ENCODE measurements around the gene MAPKAP1. TPM values are rescaled to one million over a fixed set of nuclear protein-coding genes. Genes with fewer than 3 reads are reported as not detected.
"Not testable (repeated sequence)": the region's sequence is repeated elsewhere in the genome, so short reads cannot be mapped to it uniquely, and the experiment has no call there.

The MAPKAP1 gene
- total RNA-seq, 1 donor from 2014 or later: 63.4 TPM

DNA sequence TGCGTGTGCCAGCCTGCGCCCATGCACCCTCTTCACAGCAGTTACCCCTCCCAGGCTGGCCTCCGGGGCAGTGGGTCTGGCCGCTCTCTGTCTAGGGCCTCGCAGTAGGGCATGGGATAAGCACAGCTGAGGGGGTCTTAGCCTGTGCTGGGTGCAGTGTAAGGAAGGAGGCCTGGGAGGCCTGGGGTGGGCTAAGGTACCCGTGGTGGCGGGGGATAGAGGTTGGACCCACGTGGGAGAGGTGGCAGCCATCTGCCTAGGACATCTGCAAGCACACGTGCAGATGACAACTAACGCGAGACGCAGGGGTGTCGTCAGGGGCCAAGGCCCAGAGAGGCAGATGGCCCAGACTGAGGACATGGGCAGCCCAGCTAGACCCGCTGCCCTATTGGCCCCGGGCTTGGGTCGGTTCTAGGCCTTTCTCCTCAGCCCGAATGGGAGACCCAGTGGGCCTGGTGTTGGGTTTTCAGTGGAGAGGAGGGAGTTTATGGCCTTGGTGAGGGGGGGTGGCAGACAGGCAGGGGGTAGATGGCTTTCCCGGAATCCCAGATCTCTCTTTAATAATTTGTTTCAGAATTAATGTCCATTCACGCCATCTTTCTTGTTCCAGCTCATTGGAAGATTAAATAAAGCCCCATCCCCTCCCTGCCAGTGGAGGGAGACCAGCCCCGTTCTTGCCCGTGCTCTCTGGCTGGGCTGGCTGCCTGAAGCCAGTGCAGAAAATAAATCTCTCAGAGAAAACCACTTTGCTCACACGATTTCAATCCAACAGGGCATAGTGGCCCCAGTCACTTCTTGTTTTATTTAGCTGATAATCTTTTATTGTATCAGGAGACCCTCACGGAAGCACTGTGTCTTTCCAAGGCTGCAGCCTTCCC lies 291.2 kb downstream of the MAPKAP1 start:
- DNase-seq (ENCODE audit: low spot score): no peak

DNA sequence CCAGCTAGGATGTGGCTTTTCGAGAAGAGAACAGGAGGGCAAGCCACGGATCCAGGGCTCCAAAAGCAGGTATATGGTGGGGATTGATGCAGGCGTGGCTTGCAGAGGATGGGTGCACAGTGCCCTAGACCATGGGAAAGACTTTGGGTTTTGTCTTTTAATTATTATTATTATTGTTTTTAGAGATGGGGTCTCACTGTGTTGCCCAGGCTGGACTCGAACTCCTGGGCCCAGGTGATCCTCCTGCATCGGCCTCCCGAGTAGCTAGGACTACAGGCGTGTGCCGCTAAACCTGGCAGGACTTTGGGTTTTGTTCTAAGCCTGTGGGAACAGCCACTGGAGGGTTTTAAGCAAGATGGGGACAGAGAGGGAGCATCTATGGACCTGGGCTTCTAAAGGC lies 293.4 kb downstream of the MAPKAP1 start:
- no peak for DNase-seq (ENCODE audit: low spot score)

DNA sequence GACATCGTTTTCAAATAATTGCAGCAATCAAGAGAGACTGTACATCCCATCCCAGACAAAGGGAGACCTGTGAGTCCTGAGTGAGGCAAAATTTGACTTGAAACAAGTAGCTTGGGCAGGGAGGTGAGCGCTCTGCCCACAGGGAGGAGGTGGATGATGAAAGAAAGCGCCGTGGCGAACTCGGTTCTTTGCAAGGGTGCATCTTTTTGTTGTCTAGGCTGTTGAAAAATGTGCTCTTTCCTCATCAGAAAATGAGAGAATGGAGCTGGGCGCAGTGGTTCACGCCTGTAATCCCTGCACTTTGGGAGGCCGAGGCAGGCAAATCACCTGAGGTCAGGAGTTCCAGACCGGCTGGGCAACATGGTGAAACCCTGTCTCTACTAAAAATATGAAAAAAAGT lies 294.8 kb downstream of the MAPKAP1 start:
- no peak for DNase-seq (ENCODE audit: low spot score)

DNA sequence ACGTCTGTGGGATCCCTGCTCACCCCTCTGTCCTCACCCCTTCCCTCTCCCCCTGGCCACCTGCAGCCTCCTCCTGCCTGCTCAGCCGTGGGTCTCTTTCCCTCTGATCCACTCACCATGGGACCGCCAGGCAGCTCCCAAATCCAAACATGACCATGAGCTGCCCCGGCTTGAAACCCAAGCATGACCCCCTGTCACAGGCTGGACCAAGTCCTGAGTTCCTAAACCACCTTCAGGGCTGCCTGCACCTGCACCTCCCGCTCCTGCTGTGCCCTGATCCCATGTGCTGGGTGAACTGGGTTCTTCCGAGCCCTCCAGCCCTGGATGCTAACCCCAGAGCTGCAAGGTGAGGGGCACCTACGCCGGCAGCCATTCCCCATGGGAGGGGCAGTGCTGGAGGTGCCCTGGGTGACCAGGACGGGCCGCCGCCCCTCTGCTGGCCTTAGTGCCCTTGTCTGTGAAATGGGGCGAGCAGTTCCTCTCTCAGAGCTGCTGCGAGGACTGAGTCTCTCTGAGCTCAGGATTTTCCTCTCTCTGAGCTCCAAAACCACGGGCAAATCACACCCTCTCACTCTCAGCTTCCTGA lies 295.7 kb downstream of the MAPKAP1 start:
- DNase-seq (ENCODE audit: low spot score): no peak

DNA sequence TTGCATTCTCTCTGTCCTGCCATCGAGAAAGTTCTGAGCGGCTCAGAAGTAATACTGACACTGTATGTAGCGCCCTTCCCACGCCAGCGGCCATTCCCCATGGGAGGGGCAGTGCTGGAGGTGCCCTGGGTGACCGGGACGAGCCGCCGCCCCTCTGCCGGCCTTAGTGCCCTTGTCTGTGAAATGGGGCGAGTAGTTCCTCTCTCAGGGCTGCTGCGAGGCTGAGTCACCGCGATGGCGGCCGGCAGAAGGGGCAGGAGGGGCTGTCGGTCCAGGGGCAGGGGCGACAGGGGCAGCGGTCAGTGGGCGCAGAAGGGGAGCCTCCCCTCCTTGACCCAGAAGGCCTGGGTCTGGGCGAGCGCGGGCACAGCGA lies 296.5 kb downstream of the MAPKAP1 start:
- no peak for DNase-seq (ENCODE audit: low spot score)

DNA sequence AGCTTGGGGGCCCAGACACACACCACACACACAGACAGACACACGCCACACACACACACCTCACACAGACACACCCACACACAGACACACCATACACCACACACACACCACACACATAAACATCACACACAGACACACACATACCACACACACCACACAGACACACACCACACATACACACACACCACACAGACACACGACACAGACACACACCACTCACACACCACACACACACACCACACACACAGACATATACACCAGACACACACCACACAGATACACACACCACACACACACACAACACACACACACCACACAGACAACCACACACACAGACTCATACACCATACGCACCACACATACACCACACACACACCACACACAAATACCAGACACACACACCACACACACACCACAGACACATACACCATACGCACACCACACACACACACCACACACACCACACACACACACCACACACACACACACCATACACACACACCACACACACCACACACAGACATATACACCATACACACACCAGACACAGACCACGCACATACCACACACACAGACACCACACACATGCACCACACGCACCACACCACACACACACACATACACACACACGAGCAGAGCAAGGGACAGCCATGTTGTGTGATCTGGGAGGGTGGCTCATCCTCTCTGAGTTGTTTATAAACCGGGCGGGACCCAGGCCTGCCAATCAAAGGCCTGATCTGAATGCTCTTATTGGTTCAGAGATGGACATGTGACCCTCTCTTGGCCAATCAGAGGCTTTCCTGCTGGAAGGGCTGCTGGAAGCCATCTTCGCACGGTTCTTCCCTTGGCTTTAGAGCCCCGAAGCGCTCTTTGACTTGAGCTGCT lies 297.1 kb downstream of the MAPKAP1 start:
- no peak for DNase-seq (ENCODE audit: low spot score)

DNA sequence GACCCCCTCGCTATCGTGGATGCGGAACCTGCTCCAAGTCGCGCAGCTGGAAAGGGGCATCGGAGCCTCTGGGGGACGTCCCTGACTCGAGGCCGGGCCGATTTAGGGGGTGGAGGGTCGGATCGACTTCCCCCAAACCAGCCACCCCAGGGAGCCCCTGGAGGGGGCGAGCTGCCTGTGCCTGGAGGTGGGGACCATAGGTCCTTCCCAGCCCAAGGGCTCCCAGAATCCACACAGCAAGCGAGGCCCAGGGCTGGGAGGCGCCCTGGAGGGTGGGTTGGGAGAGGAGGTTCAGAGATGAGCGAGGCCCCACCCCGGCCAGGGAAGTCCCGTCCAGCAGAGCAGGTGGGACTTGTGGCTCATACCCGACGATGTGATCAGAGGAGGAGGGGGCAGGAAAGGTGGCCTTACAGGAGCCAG lies 297.8 kb downstream of the MAPKAP1 start:
- no peak for DNase-seq (ENCODE audit: low spot score)

DNA sequence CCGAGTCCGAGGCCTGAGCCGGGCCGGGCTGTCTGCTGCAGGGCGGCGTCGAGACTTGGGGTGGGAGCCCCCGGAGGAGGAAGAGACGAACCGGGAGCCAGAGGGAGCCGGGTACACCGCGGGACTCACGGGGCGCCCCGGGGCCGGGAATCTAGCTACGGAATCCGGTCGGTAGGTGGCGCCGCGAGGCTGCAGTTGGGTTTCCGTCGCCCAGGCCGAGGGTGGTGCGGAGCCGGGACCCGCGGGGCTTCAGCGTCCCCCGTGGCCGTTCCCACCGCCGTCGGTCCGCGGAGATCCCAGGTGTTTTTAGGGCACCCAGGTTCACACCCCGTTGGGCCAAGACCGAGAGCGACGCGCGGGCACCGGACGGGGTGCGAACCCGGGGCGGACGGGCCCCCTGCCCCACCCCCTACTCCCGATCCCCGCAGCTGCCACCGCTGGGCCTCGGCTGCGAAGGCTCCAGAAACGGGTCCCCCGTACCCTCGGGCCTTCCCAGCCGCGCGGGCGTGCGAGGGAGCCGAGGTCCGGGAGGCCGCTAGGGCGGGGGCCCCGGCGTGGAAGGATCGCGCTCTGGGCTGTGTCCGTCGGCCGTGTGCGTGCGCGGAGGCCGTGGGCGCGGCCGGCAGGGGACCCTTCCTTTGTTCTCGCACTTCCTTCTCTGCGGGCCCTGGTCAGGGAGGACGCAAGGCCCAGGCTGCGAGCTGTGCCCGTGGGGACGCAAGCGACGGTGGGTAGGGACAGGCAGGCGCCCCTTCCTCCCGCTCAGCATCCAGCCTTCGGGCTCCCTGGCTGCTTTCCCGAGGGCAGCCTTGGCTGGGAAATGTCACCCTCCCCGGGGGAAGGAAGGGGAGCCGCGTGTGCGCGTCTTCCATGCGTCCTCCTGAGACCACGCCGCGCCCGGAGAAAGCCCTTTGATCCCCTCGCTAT lies 298.8 kb downstream of the MAPKAP1 start:
- peak; percentile 71 for DNase-seq (ENCODE audit: low spot score)

DNA sequence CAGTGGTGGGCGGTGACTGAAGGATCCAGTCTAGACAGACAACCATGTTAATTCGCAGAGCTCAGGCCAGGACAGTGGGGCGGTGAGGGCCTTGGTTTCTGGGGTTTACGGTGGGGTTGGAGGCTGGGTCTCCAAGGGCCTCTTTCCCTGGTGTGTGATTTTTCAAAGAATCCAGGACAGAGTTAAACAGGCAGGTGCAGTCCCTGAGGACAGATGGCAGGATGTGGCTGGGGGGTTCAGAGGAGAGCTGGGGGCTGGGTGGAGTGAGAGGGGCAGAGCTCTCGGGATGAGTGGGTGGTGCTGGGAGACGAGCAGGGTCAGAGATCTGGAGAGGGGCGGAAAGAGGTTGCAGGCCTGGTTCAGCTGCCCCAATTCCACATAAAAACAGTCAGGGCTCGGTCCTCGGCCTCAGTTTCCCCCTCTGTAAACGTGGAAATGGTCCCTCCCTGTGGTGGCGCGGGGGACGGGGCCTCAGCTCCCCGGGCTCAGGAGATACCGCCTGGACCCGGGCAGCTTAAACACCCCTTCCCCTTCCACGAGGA lies 299.5 kb downstream of the MAPKAP1 start:
- no peak for DNase-seq (ENCODE audit: low spot score)

DNA sequence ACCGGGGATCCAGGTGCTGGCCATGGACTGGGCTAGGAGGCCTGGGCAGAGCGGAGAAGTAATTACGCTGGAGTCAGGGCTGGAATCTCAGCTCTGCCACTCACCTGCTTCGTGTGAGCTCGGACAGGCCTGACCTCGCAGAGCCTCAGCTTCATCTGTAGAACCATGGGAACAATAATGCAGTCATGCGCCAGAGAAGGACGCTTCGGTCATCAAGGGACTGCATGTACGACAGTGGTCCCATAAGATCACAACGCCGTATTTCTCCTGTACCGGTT lies 300.3 kb downstream of the MAPKAP1 start:
- DNase-seq (ENCODE audit: low spot score): no peak

DNA sequence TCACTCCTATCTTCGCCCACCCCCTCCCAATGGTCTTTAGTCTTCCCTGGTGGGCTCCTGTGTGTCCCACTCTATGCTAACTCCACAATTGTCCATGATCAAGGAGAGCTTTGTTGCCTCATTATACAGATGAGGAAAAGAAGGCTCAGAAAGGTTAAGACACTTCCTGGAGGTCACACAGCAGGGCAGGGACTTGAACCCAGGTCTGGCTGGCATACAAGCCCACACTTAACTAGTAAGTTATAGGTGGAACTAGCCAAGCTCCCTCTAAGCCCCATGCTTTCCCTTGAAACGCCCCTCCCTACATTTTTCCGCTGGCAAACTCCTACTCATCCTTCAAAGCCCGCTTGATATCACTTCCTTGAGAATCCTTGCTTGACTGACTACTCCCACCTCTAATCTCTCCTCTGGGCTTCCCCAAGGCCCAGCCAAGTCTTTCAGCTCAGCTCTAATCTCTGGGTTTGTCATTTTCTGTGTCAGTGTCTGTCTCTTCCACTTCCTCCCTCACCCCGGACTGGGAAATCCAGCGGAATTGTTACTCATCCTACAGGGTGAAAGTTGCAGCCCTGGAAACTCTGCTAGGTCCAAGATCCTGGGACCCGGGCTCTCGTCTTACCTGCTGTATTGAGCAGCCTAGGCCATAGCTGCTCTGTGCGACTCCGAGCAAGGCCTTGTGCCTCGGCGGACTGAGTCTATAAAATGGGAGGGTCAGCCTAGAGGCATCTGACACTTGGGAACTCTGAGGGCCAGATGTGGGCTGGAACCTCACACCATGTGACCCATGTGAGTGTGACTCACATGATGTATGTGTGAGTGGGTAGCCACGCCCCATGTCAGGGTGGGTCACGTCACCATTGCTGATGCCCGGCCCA lies 300.8 kb downstream of the MAPKAP1 start:
- no peak for DNase-seq (ENCODE audit: low spot score)

DNA sequence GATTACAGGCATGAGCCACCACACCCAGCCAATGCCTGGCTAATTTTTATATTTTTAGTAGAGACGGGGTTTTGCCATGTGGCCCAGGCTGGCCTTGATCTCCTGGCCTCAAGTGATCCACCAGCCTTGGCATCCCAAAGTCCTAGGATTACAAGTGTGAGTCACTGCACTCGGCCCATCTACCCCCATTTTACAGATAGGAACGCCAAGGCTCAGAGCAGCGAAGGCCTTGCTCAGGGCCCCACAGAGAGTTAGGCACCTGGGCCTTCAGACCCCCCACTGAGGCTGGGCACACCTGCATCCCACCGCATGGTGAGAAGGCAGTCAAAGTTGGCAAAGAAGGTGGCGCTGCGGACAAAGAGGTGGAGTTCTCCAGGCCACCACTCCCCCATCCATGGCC lies 302.3 kb downstream of the MAPKAP1 start:
- no peak for DNase-seq (ENCODE audit: low spot score)

DNA sequence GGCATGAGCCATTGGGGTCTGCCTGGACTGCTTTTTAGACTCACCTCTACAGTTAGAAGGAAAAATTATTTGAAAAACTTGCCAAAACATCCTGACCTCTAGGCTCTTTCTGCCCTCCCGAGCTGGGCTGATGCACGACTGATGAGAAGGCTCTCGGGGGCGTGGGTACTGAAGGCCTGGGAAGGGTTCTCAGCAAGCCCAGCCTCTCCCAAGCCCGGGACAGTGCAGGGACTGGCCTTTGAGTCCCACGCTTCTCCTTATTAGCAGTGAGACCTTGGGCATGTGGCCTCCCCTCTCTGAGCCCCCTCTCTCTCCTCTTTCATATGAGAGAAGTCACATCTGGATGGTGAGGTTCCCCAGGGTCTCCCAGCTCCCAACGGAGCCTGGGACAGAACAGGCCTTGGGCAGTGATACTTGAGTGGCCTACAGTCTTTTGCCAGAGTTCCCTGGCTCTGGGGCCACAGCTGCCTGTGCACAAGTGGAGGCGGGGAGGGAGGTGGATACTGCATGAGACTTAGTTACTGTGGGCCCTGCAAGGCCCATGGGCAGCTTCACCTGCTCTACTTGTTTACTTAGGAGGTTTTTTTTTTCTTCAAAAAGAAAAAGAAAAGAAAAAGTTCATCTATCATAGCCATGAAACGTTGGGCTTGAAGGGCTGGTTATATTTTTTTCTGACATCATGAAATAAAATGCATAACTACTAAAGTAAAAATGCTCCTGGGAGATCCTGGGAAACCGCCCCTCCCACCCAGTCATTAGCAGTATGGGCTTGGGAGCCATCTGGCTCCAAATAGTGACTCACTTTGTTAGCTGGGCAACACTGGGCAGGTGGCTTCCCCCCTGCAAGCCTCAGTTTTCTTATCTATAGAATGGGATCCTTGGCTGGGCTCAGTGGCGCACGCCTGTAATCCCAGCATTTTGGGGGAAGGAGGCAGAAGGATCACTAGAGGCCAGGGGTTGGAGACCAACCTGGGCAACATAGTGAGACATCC lies 306.0 kb downstream of the MAPKAP1 start:
- no peak for DNase-seq (ENCODE audit: low spot score)

DNA sequence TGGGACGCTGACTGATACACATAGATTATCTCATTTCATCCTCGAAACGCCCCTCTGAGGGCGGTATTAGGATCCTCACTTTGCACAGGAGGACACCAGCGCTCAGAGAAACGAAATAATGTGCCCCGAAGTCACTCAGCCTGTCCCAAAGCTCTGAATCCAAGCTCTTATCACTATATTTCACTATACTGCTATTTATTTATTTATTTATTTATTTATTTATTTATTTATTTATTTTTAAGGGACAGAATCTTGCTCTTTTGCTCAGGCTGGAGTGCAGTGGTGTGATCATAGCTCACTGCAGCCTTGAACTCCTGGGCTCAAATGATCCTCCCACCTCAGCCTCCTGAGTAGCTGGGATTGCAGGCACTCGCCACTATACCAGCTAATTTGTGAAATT lies 306.8 kb downstream of the MAPKAP1 start:
- DNase-seq (ENCODE audit: low spot score): not testable (repeated sequence)

DNA sequence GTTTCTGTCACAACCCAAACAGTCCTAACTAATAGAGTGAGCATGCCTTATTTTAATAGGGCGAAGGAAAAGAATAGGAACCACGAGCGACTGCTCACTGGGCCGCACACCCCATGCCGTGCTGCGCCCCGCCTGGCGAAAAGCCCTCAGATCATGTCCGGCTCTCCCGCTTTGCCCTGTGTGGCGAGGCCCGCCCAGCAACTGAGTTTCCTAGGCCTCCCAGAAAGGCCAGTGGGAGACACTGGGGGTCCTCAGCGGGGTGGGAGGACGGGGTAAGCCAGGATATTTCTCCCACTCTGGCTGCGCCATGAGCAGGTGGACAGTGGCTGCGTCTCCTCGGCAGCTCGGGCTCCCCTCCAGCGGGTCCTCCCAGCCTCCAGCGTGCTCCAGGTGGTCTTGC lies 307.3 kb downstream of the MAPKAP1 start:
- no peak for DNase-seq (ENCODE audit: low spot score)

DNA sequence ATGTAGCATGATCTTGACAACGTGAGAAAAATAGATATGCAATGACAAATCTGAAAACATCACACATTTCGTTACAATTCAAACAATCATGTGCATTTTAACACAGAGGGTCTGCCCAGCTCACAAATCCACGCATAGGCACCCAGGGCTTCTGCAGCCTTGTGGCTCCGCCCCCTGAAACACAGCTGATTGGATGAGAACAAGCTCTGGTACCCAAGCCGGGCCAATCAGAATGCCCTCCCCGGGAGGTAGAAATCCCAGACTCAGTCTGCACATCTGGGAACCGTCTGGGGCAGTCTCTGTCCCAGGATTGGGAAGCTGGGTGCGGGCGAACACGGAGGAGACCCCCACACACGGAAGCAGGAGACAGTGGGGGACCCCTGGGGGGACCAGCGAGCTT lies 307.8 kb downstream of the MAPKAP1 start:
- no peak for DNase-seq (ENCODE audit: low spot score)

DNA sequence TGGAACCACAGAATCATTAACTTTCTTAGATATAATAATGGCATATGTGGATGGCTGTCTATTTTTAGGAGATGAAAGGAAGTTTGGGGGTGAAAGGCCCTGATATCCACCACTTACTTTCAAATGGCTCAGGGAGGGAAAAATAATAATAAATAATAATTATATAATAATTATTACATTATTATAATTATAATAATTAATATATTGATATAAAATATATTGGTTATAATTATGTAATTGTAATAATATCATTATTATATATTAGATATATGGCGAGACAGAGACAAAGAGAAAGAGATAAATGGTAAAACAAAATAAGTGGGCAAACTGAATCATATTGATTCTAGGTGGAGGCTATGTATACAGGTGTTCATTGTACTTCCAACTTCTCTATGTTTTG lies 308.8 kb downstream of the MAPKAP1 start:
- no peak for DNase-seq (ENCODE audit: low spot score)

DNA sequence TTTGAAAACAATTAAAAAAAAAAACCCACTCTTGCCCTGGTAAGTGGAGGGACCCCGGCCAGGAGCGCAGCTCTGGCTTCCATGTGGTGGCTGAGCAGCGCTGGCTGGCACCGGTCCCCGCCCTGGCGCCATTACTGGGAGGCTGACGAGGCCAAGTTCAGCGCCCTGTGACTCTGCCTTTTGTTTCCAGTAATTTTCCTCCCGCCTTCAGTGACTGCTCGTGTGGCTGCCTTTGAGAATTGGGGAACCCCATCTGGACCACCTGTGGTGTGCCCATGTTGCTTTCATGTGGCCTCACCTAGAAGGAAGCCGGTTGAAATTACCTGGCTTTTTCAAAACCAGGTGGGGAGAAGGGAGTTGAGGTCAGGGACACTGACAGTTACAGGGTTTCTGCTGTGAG lies 309.3 kb downstream of the MAPKAP1 start:
- no peak for DNase-seq (ENCODE audit: low spot score)

DNA sequence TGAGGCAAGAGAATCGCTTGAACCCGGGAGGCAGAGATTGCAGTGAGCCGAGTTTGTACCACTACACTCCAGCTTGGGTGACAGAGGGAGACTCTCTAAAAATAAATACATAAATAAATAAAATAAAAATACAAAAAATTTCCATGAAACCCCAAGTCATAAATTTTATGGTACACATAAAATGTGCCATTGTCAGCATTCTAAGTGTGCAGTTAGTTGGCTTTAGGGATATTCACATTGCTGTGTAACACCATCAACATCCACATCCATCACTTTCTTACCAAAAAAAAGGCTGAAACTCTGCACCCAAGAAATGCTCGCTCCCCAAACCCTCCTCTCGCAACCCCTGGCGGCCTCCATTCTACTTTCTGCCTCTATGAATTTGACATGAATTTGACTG lies 310.2 kb downstream of the MAPKAP1 start:
- no peak for DNase-seq (ENCODE audit: low spot score)
